ENCODE results near the gene RBM8A. TPM values are rescaled to one million over a fixed set of nuclear protein-coding genes. Genes with fewer than 3 reads are reported as not detected.

Gene RBM8A
- 191 to 243 TPM (median 201 TPM) in 5 replicates for total RNA-seq (2022; extraction: Qiagen RNA extraction)

GRCh38 chr1:145927063-145927886 lies at the start of gene RBM8A:
Gene RBM8A, minus strand, starts transcription at chr1:145927484. Its CDS starts 58 bp downstream, at chr1:145927426.

GRCh38 chr1:145964328-145965118 lies 37.2 kb upstream of the RBM8A start, which contains the start of the genes ANKRD34A and POLR3GL:
Gene ANKRD34A, minus strand, starts transcription at chr1:145964575. Its CDS starts 2,816 bp downstream, at chr1:145961759.
Gene POLR3GL, plus strand, starts transcription at chr1:145964690. Its CDS starts 10,176 bp downstream, at chr1:145974866.

GRCh38 chr1:145957443-145958319 lies 30.4 kb upstream of the RBM8A start, which contains the start of gene LIX1L:
Gene LIX1L, minus strand, starts transcription at chr1:145958017. Its CDS starts 90 bp downstream, at chr1:145957927.

DNA sequence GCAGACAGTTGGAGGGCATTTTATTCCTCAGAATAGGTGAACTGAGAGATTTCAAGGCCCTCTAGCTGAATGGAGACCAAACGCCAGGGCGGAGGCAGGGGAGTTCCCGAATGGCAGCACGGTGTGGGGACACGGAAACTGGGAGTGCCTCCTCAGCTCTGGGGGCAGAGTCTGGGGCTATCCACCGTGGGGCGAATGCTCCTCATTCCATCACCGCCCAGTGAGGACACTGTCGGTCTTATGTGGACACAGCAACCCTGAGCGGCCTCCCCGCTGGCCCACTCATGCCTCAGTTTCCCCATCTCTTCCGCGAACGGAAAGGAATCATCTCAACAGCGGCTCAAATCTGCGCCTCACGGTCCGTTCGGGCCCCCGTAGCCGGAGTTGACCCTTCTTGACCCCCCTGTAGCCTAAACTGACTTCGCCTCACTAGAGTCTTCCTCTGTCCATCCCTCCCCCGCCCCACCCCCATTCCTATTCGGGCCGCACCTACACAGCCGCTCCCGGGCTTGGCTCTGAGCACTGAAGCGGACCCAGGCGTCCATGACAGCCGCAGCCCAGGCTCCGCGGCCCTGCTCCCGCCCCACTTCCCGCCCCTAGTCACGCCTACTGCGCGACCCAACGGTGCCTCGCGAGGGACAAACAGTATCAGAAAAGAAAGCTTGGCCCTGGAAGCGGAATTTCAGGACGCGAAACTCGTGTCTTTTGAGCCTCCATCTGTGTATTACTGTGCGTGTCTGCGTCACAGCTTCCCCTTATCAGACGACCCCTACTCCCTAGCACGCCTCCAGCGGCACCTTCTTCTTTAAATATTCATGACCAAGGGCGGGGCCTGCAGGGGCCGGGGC lies 8.9 kb downstream of the RBM8A start, which contains the start of gene PEX11B:
Gene PEX11B (minus strand): TSS at position 574 of the 848 bp plus-strand sequence. CDS start 29 bp downstream, at position 545.

DNA sequence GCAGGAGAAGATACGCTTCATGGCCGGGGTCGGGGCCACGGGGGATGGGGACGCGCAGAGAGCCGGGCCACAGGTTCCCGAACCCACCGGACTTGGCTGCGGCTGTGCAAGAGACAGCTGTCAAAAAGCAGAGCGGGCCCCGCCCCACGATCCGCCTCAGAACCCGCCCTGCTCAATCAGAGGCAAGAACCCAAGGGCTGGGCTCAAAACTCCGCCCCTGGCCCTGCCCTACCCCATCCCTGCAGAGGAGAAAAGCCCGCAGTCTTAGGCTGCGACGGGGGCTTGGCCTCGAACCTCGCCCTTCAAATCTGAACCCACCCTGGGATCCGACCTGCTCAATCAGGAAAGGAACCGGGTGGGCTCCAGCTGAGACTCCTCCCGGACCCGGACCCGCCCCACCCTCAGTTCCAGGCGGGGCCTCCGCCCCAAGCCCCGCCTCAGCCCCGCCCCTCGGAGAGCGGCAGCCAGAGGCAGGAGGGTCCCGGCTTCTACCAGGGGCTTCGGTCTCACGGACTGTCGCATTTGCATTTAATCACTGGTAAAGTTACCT lies 41.5 kb downstream of the RBM8A start, which contains the start of gene ANKRD35:
Gene ANKRD35 (minus strand): TSS at position 129 of the 550 bp plus-strand sequence. CDS start 108 bp downstream, at position 21.

Other genes starting within 250 kb of the RBM8A start
- gene PDZK1, start 220.1 kb downstream of the RBM8A start, total RNA-seq (2022; extraction: Qiagen RNA extraction) = 0.66 to 0.99 TPM (median 0.77 TPM) in 5 replicates
- not detected in 5 replicates for gene CD160, start 208.0 kb downstream of the RBM8A start, total RNA-seq (2022; extraction: Qiagen RNA extraction)
- gene RNF115, start 103.4 kb downstream of the RBM8A start, total RNA-seq (2022; extraction: Qiagen RNA extraction) = 9.8 to 11.3 TPM (median 10.7 TPM) in 5 replicates
- 32.7 to 37.1 TPM (median 34.8 TPM) in 5 replicates for gene POLR3C, start 103.3 kb downstream of the RBM8A start, total RNA-seq (2022; extraction: Qiagen RNA extraction)
- gene NUDT17, start 81.9 kb downstream of the RBM8A start, total RNA-seq (2022; extraction: Qiagen RNA extraction) = 5.5 to 6.8 TPM (median 6.2 TPM) in 5 replicates
- gene PIAS3, start 68.4 kb downstream of the RBM8A start, total RNA-seq (2022; extraction: Qiagen RNA extraction) = 24.2 to 34.2 TPM (median 29.6 TPM) in 5 replicates
- gene ANKRD35, start 41.6 kb downstream of the RBM8A start, total RNA-seq (2022; extraction: Qiagen RNA extraction) = not detected in 5 replicates
- 0.34 to 0.70 TPM (median 0.58 TPM) in 5 replicates for gene ITGA10, start 17.4 kb downstream of the RBM8A start, total RNA-seq (2022; extraction: Qiagen RNA extraction)
- 23.1 to 28.9 TPM (median 27.6 TPM) in 5 replicates for gene PEX11B, start 8.8 kb downstream of the RBM8A start, total RNA-seq (2022; extraction: Qiagen RNA extraction)
- gene LIX1L, start 30.5 kb upstream of the RBM8A start, total RNA-seq (2022; extraction: Qiagen RNA extraction) = 8.6 to 11.1 TPM (median 9.3 TPM) in 5 replicates
- 0.10 to 0.23 TPM (median 0.16 TPM) in 5 replicates for gene ANKRD34A, start 37.1 kb upstream of the RBM8A start, total RNA-seq (2022; extraction: Qiagen RNA extraction)
- 9.2 to 11.6 TPM (median 10.5 TPM) in 5 replicates for gene POLR3GL, start 37.2 kb upstream of the RBM8A start, total RNA-seq (2022; extraction: Qiagen RNA extraction)
- gene TXNIP, start 69.1 kb upstream of the RBM8A start, total RNA-seq (2022; extraction: Qiagen RNA extraction) = 0.08 to 0.30 TPM (median 0.15 TPM) in 5 replicates
- gene HJV, start 94.3 kb upstream of the RBM8A start, total RNA-seq (2022; extraction: Qiagen RNA extraction) = not detected in 5 replicates
- 0.46 to 0.75 TPM (median 0.57 TPM) in 5 replicates for gene NBPF10, start 217.3 kb upstream of the RBM8A start, total RNA-seq (2022; extraction: Qiagen RNA extraction)

Data from A549 treated with CORT108297 at 1 μM for 4 hours (cell line).